Heart left ventricle (tissue), 13 donors: Measurements from ENCODE around the gene FAM50B.

Experiments
- CTCF ChIP-seq, 12 donors: fragments of 200-600 bp; sonication (generic) in 4 of 12; IDR thresholded peaks; one replicate each; pipeline versions ENCODE4 v1.5.0 to v1.8.0; 2018 to 2022; ENCODE audit warnings: antibody characterized with exemption in 12 of 12, mild to moderate bottlenecking in 5 of 12
- POLR2A ChIP-seq, 2 donors: fragments of 450-650 bp; IDR thresholded peaks; one replicate each; pipeline ENCODE4 v1.6.1; 2017; ENCODE audit warnings: antibody characterized with exemption in 2 of 2, mild to moderate bottlenecking in 2 of 2, moderate library complexity in 2 of 2
- donor health status: ischemic (EF 13 %, LVEDD 7.1; RV severe dilation, severe dysfunction).
- donor health status: DM: no; HTN: yes; CAD: no.
- donor health status: DM: no; HTN: no; CAD: no.
- donor health status: ischemic (EF 25% LVEDD 6.9; RV normal size, moderate dysfunction).
- donor health status: ischemic (EF 25% LVEDD 5.7; RV mildly dilated, moderate dysfunction).
- donor health status: ischemic (EF 35%, LVEDD 5.7; RV mildly dilated, moderate dysfunction).
- donor health status: nonischemic (EF 11% LVEDD 7.7; RV severe dilation, severe dysfunction).
- donor health status: DM: yes; HTN: yes; CAD: no.
- donor health status: PGD.
- donor health status: ischemic (EF 29% LVEDD 5.4; RV normal size, mild dysfunction).
- donor health status: nonischemic (EF 23%, LVEDD 6.1; RV moderate dilation, normal function).

DNA sequence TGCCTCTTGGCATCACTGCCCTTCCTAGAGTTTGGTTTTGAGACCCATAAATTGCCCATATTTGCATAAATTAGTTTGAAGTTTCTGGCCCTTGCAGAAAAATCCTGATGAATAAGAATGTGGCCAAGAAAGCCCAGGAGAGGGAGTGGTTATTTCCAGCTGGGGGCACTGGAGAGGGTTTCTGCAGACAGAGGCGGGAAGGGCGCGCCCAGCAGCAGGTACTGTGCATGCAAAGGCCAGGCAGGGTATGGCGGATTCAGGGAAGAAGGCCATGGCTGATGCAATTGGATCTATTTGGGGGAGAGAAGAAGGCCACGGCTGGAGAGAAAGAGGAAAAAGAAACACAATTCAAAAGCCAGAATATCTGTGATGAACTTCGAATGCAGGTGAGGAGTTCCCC, 49.5 kb upstream of the FAM50B start:
- TF ChIP-seq CTCF (IDR thresholded peaks at IDR 0.05): no peak
- TF ChIP-seq POLR2A (IDR thresholded peaks at IDR 0.05): no peak
